Uterus (tissue), 4 donors: ENCODE results near the gene RPS24. TPM values are rescaled to one million over a fixed set of nuclear protein-coding genes. Genes with fewer than 3 reads are reported as not detected.
A peak's percentile ranks its signal among the peaks of the same experiment; 100 is the strongest.

Source experiments
- DNase-seq, 2 donors: peaks; one replicate each; pipeline ENCODE4 v3.0.0-alpha.2; 2019 to 2020
- H3K27ac ChIP-seq, 2 donors: fragments of 200-600 bp; sonication (generic); 1 replicate in 1 of 2; 2 replicates in 1 of 2; pipeline ENCODE4 v1.5.1; 2016 to 2018
- H3K27me3 ChIP-seq, 2 donors: fragments of 200-600 bp; sonication (generic); one replicate each; pipeline ENCODE4 v1.5.1; 2018 to 2019; ENCODE audit warnings: control low read depth in 1 of 2
- H3K36me3 ChIP-seq, 2 donors: fragments of 200-600 bp; sonication (generic); one replicate each; pipeline ENCODE4 v1.5.1; 2019; ENCODE audit warnings: control low read depth in 1 of 2
- H3K4me1 ChIP-seq, 2 donors: fragments of 200-600 bp; sonication (generic); one replicate each; pipeline ENCODE4 v1.5.1; 2018 to 2019; ENCODE audit warnings: control low read depth in 1 of 2
- H3K4me3 ChIP-seq, 2 donors: fragments of 200-600 bp; sonication (generic); 1 replicate in 1 of 2; 2 replicates in 1 of 2; pipeline ENCODE4 v1.5.1; 2018 to 2019; ENCODE audit warnings: mild to moderate bottlenecking in 1 of 2
- H3K9me3 ChIP-seq, 2 donors: fragments of 200-600 bp; sonication (generic); one replicate each; pipeline ENCODE4 v1.5.1; 2019; ENCODE audit warnings: control low read depth in 1 of 2
- POLR2A ChIP-seq, 2 donors: fragments of 450-650 bp; IDR thresholded peaks; one replicate each; pipeline ENCODE4 v1.6.1; 2016; ENCODE audit warnings: antibody characterized with exemption in 2 of 2, mild to moderate bottlenecking in 1 of 2, moderate library complexity in 1 of 2
- intact Hi-C: fragments of 100-400 bp; cut with DNase I; formaldehyde crosslinking; loops from one replicate; pipeline ENCODE4 v1.15.1; 2023; ENCODE audit warnings: low total_unique reads
- total RNA-seq, 4 donors: library from RNA; depleted of rRNA in 3 of 4; stranded (reverse); fragments of >200 nt in 3 of 4; gene quantifications; one replicate each; pipeline versions ENCODE4 v1.1.0 to v1.2.4, GENCODE V29; 2014 to 2023
- TF ChIP-seq, protein P1 (sequence below), 4 experiments: fragments of 200-600 bp in 2 of 4; fragments of 450-650 bp in 2 of 4; sonication (generic) in 2 of 4; IDR thresholded peaks; one replicate each; pipeline ENCODE4 v1.5.1; 2016 to 2019; ENCODE audit warnings: antibody characterized with exemption in 4 of 4, mild to moderate bottlenecking in 2 of 4, moderate library complexity in 1 of 4
- donor health status: DM: yes; HTN: yes; CAD: no.

Gene RPS24
- total RNA-seq, 4 donors from 2014 or later: 1,764 to 3,381 (median 2,593) TPM

DNA sequence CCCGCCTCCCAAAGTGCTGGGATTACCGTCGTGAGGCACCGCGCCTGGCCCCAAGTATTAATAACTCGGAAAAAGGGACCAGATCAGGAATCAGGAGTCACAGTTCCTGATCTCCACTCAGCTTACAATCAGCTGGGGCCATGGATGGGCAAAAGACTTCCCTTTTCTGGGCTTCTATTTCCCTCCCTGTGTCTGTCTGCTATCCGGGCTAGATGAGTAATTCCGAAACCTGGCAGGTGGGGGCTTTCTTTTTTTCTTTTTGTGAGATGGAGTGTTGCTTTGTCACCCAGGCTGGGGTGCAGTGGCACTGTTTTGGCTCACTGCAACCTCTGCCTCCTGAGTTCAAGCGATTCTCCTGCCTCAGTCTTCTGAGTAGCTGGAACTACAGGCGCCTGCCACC is 11.6 kb downstream of the RPS24 start:
- no peak for DNase-seq
- H3K27ac ChIP-seq: no peak overlapping the region

DNA sequence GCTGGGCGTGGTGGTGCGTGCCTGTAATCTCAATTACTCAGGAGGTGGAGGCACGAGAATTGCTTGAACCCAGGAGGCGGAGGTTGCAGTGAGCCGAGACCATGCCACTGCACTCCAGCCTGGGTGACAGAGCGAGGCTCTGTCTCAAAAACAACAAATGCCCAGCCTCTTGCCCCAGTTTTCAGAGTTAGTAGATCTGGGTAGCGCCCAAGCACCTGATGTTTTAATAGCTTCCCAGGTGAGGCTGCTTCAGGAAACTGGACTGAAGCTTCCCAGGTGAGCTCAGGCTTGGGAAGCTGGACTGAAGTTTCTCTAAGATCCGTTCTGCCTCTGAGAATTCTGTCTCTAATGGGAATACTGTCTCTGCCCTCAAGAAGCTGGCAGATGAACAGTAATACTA is 12.2 kb downstream of the RPS24 start:
- Histone ChIP-seq H3K27ac (no peak overlapping the region), H3K4me3 (no peak overlapping the region), H3K9me3 (no peaks in the 10 kb centered on the region), H3K4me1 (peaks cover 0 to 3% of the 10 kb centered on the region in 2 donors), H3K27me3 (no peaks in the 10 kb centered on the region), H3K36me3 (no peaks in the 10 kb centered on the region)
- intact Hi-C loops: no loop called here
- TF ChIP-seq, protein P1, sequence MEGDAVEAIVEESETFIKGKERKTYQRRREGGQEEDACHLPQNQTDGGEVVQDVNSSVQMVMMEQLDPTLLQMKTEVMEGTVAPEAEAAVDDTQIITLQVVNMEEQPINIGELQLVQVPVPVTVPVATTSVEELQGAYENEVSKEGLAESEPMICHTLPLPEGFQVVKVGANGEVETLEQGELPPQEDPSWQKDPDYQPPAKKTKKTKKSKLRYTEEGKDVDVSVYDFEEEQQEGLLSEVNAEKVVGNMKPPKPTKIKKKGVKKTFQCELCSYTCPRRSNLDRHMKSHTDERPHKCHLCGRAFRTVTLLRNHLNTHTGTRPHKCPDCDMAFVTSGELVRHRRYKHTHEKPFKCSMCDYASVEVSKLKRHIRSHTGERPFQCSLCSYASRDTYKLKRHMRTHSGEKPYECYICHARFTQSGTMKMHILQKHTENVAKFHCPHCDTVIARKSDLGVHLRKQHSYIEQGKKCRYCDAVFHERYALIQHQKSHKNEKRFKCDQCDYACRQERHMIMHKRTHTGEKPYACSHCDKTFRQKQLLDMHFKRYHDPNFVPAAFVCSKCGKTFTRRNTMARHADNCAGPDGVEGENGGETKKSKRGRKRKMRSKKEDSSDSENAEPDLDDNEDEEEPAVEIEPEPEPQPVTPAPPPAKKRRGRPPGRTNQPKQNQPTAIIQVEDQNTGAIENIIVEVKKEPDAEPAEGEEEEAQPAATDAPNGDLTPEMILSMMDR (IDR thresholded peaks at IDR 0.05): no peak
- TF ChIP-seq POLR2A (IDR thresholded peaks at IDR 0.05): no peak
- DNase-seq: no peak

More for the DNA sequence above, 11.6 kb downstream of the RPS24 start:
- H3K4me1 ChIP-seq: peaks cover 0 to 3% of the 10 kb centered on the region in 2 donors
- no peak for TF ChIP-seq POLR2A (IDR thresholded peaks at IDR 0.05)
- TF ChIP-seq, protein P1 (IDR thresholded peaks at IDR 0.05): no peak
- no peaks in the 10 kb centered on the region for H3K9me3 ChIP-seq
- H3K36me3 ChIP-seq: no peaks in the 10 kb centered on the region
- H3K27me3 ChIP-seq: no peaks in the 10 kb centered on the region
- no peak overlapping the region for H3K4me3 ChIP-seq
- intact Hi-C loops: no loop called here

DNA sequence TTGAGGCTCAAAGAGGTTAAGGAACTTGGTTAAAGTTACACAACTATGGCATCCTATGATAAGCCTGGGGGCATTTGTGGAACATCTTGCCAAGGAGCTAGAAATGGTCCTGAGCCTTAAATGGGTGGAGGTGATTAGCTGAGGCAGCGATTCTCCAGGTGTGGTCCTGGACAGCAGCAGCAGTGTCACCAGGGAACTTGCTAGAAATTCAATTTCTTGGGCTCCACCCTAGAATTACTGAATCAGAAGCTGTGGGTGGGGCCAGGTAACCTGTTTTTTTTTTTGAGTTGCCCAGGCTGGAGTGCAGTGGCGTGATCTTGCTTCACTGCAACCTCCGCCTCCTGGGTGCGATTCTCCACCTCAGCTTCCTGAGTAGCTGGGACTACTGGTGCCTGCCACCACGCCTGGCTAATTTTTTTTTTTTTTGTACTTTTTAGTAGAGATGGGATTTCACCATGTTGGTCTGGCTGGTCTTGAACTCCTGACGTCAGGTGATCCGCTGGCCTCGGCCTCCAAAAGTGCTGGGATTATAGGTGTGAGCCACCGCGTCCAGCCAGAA is 13.1 kb downstream of the RPS24 start:
- intact Hi-C loops: no loop called here
- Histone ChIP-seq H3K27ac (no peak overlapping the region), H3K9me3 (no peaks in the 10 kb centered on the region), H3K36me3 (no peaks in the 10 kb centered on the region), H3K27me3 (no peaks in the 10 kb centered on the region), H3K4me3 (no peak overlapping the region), H3K4me1 (peaks cover 0 to 3% of the 10 kb centered on the region in 2 donors)
- TF ChIP-seq, protein P1 (IDR thresholded peaks at IDR 0.05): no peak
- TF ChIP-seq POLR2A (IDR thresholded peaks at IDR 0.05): no peak
- no peak for DNase-seq

DNA sequence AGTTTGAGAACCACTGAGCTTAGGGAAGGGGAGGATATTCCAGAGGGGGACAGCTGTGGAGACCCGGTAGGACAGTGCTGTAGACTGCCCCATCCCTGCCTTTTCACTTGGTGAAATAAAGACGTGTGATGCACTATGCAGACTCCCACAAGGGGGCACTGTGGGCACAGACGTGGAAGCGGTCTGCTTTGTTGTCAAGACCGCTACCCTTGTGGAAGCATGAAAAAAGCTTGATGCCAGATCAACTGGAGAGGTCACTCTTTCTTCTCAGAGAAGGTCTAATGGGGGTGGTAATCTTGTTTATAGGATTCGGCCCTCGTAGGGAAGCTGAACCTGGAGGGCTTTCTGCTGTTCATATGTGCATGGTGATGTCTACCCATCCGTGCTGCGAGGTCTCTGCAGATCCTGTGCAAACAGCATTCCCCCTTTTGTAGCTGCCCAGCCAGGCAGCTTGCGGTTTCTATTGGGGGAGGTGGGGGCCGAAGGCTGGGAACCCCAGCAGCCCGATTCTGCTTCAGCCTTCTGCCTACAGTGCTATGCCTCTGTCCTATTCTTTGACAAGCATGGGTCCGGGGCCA is 13.7 kb downstream of the RPS24 start:
- Histone ChIP-seq H3K9me3 (no peaks in the 10 kb centered on the region), H3K27me3 (no peaks in the 10 kb centered on the region), H3K4me3 (no peak overlapping the region), H3K36me3 (no peaks in the 10 kb centered on the region), H3K4me1 (peaks cover 0 to 3% of the 10 kb centered on the region in 2 donors), H3K27ac (no peak overlapping the region)
- DNase-seq: peak; percentile 88 to 92
- intact Hi-C loops: no loop called here
- no peak for TF ChIP-seq POLR2A (IDR thresholded peaks at IDR 0.05)
- TF ChIP-seq, protein P1 (IDR thresholded peaks at IDR 0.05): peak; percentile 86 to 91 (median 88)

DNA sequence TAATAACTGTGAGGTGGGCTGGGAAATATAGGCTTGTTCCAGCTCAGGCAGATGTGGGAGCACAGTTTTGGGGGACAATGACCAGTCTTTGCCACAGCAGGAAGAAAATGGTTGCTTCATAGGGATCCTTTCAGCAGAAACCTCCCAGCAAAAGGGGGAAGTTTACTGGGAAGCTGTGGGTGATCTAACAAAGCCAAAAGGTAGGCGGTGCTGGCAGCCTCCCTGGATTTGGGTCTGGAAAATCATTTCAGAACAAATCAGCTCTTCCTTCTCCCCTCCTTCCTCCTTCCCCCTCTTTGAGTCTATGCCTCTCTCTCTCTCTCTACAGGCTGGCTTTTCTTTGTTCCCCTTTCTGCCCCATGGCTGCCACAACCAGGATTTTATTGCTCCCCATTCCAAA is 16.2 kb downstream of the RPS24 start:
- Histone ChIP-seq H3K27ac (no peak overlapping the region), H3K4me1 (no peaks in the 10 kb centered on the region), H3K4me3 (no peak overlapping the region), H3K27me3 (no peaks in the 10 kb centered on the region), H3K36me3 (no peaks in the 10 kb centered on the region), H3K9me3 (no peaks in the 10 kb centered on the region)
- no peak for DNase-seq
- TF ChIP-seq POLR2A (IDR thresholded peaks at IDR 0.05): no peak
- TF ChIP-seq, protein P1 (IDR thresholded peaks at IDR 0.05): no peak
- intact Hi-C loops: loop anchor here (5.0 kb wide), 1 partner anchor 1147 kb away; no protein-coding TSS in a partner anchor
